ENCODE data around the gene ULBP2. TPM values are rescaled to one million over a fixed set of nuclear protein-coding genes. Genes with fewer than 3 reads are reported as not detected.
A peak's percentile ranks its signal among the peaks of the same experiment; 100 is the strongest.

The ULBP2 gene
- total RNA-seq (2014; rRNA removed; shearing (Covaris generic)): 1.9 TPM in 1 of 2 replicates, not detected in the other

DNA sequence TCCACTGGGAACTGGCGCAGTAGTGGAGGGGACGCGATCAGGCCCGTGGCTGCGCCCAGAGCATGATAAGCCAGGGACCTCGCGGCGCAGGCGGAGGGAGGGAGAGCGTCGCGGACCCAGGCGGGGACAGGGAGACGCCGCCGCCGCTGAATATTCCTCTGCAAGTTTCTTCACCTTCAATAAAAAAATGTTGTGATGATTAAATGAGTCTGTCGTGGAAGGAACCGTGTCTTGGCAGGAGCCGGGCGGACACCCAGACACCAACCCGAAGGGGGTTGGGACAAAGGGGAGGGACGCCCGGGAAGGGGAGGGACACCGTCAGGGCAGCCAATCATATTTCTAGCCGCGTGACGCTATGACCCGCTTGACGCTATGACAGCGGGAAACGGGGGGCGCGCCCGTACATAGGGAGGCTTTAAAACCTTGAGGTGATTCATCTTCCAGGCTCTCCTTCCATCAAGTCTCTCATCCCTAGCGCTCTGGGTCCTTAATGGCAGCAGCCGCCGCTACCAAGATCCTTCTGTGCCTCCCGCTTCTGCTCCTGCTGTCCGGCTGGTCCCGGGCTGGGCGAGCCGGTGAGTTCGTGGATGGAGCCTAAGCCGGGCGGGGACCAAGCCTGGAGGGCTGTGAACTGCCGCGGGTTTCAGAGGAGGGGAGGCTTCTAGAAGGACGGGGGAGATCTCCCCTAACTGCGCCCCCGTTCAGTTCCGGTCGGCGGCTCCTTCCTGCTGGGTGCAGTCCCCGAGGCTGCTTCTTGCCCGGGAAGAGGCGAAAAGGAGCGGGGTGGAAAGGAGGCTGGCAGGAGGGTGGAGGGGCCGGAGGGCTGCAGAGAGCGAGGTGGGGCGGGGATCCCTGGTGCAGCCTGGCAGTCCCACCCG lies at the start of gene ULBP2:
TSS of gene ULBP2 (plus strand) at position 432 of the 878 bp plus-strand sequence. CDS start at position 491, 59 bp downstream.
- in situ Hi-C loops (cut with HindIII; ENCODE audit: low sequenced_read_pairs): no loop called here
- DNase-seq (ENCODE audit: low spot score): peak; percentile 91

DNA sequence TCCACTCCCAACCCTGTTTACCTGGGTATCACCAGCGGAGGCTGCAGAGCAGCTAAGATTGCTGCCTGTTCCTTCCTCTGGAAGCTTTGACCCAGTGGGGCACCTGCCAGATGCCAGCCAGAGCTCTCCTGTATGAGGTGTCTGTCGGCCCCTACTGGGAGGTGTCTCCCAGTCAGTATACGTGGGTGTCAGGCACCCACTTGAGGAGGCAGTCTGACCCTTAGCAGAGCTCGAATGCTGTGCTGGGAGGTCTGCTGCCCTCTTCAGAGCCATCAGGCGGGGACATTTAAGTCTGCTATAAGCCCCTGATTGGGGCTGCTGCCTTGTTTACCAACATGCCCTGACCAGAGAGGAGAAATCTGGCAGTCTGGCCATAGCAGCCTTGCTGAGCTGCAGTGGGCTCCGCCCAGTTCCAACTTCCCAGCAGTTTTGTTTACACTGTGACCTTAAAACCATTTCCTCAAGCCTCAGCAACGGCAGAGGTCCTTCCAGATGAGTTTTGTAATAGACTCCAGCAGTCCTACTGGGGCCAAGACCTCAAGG lies 46.7 kb upstream of the ULBP2 start:
- in situ Hi-C loops (cut with HindIII; ENCODE audit: low sequenced_read_pairs): no loop called here
- DNase-seq (ENCODE audit: low spot score): no peak

- in situ Hi-C loops (cut with HindIII; ENCODE audit: low sequenced_read_pairs): no loop called here
Observed at GRCh38 chr6:149895833-149896271, 46.0 kb upstream of the ULBP2 start.

GRCh38 chr6:149896491-149896890 lies 45.3 kb upstream of the ULBP2 start:
- in situ Hi-C loops (cut with HindIII; ENCODE audit: low sequenced_read_pairs): no loop called here
- no peak for DNase-seq (ENCODE audit: low spot score)

More at GRCh38 chr6:149895833-149896271, 46.0 kb upstream of the ULBP2 start:
- peak; percentile 64 for DNase-seq (ENCODE audit: low spot score)

- in situ Hi-C loops (cut with HindIII; ENCODE audit: low sequenced_read_pairs): no loop called here
- DNase-seq (ENCODE audit: low spot score): peak; percentile 82
Observed at GRCh38 chr6:149897015-149897697, 44.7 kb upstream of the ULBP2 start.

GRCh38 chr6:149897855-149898744 lies 43.7 kb upstream of the ULBP2 start, which contains the start of gene RAET1E:
TSS of gene RAET1E (minus strand) at chr6:149898113. CDS start at chr6:149890901, 7,212 bp downstream.
- no peak for DNase-seq (ENCODE audit: low spot score)
- in situ Hi-C loops (cut with HindIII; ENCODE audit: low sequenced_read_pairs): no loop called here

- in situ Hi-C loops (cut with HindIII; ENCODE audit: low sequenced_read_pairs): no loop called here
- DNase-seq (ENCODE audit: low spot score): no peak
Observed at GRCh38 chr6:149898966-149899365, 42.8 kb upstream of the ULBP2 start.

GRCh38 chr6:149899486-149899885 lies 42.3 kb upstream of the ULBP2 start:
- in situ Hi-C loops (cut with HindIII; ENCODE audit: low sequenced_read_pairs): no loop called here
- DNase-seq (ENCODE audit: low spot score): no peak

- no peak for DNase-seq (ENCODE audit: low spot score)
- in situ Hi-C loops (cut with HindIII; ENCODE audit: low sequenced_read_pairs): no loop called here
Observed at GRCh38 chr6:149899926-149900619, 41.7 kb upstream of the ULBP2 start.

DNA sequence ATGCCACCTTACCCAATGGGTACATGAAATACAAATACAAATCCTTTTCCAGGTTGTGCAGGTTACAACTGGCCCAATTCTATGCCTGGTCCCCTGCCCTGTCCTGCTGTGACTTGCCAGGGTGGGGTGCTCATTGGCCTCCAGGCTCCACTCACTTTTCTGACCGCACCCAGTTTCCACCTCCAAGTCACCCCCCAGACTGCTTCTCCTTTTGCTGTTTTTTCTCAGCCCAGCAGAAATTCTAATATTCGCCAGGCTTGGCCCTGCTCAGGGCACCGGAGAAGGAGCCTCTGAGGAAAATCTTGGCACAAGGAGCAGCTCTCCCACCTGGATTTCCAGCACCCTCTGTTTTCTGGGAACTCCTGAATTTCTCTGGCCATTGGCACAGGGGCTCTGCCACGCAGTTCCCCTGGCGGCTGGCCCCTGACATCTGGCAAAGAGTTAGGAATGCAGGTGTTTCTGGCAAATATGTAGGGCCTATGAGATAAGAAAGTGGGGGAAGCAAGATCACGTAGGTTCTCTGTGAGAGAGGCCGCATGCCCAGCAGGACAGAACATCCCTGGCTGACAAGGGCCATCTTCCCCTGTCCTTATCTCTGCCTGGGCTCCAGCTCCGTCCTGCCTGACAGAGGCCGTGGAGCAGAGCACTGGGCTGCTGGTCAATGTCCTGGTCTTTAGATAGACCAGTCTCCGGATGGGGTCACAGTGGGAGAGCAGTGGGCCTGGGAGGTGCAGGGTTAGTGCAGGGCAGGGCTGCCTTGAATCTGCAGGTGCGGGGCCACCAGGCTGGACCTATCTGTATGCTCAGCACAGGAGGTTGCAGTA lies 41.0 kb upstream of the ULBP2 start:
- DNase-seq (ENCODE audit: low spot score): no peak
- in situ Hi-C loops (cut with HindIII; ENCODE audit: low sequenced_read_pairs): no loop called here

DNA sequence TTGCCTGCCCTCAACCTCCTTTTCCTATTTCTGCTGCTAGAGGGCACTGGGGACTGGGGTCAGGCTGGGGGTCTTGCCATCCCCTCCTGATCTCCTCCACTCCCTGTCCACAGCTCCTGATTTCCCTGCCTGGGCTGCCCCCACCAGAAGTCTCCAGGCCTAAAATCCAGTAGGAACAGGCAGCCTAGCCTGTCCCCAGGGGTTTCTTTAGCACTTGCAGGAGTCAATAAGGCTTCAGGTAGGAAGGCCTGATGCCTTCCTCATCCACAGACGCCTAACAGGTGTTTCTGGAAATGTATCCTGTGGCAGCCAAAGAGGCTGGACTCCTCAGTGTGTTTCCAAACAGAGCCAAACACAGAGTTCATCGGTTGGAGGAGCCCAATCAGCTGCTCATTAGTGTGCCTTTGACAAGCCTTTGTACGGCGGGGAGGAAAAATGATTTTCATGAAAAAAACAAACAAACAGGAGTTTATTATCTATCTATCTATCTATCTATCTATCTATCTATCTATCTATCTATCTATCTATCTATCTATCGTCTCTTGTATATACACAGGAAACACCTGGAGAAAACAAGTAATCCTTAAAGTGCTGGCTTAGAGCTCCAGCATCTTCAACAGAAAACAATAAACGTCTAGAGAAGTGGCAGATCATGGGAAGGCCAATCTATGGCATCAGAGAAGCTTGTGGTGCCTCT lies 40.2 kb upstream of the ULBP2 start:
- in situ Hi-C loops (cut with HindIII; ENCODE audit: low sequenced_read_pairs): no loop called here
- no peak for DNase-seq (ENCODE audit: low spot score)

- no peak for DNase-seq (ENCODE audit: low spot score)
- in situ Hi-C loops (cut with HindIII; ENCODE audit: low sequenced_read_pairs): no loop called here
Observed at GRCh38 chr6:149903938-149904611, 37.7 kb upstream of the ULBP2 start.

GRCh38 chr6:149904661-149905370 lies 37.0 kb upstream of the ULBP2 start:
- in situ Hi-C loops (cut with HindIII; ENCODE audit: low sequenced_read_pairs): no loop called here
- no peak for DNase-seq (ENCODE audit: low spot score)

DNA sequence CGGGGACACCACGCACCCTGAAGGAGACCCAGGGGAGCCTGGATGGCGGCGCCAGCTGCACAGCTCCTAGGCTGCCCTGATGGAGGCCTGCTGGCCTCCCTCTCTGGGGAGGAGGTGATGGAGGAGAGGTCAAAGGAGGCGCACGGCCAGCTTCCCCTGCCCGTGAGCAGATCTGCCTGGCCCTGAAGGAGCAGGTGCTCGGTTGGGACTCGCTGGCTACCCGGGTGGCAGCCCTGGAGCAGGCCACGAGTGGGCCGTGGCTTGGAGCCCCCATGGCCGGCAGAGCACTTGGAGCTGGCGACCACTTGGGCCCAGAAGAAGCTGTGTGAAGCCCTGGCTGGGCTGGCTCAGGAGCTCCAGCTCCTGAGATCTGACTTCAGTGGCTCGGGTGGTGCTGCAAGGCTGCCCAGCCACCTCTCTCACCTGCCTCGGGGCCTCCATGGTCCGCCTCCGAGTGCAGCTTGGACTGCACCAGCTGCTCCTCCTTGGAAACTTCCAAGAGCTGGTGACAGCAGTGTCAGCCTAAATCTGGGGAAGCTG lies 36.4 kb upstream of the ULBP2 start:
- DNase-seq (ENCODE audit: low spot score): no peak
- in situ Hi-C loops (cut with HindIII; ENCODE audit: low sequenced_read_pairs): no loop called here

GRCh38 chr6:149905911-149906371 lies 35.9 kb upstream of the ULBP2 start:
- in situ Hi-C loops (cut with HindIII; ENCODE audit: low sequenced_read_pairs): no loop called here
- no peak for DNase-seq (ENCODE audit: low spot score)

DNA sequence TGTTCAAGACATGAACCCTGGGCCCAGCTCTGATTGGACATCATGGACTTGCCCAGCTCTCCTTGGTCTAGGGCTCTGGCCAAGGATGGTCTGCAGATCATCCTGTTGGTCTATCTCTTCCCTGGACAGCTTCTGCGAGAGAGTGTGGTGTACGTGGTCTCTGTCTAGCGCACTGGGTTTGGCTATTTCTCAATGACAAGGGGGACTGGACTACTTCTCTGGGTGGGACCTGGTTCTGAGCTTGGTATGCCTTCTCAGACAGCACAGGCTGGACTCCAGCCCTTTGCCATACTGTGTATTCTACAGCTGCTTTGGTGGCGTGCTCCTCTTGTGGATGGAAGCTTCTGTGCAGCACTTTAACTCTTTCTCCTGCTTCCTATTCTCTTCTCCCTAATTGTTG lies 35.4 kb upstream of the ULBP2 start:
- in situ Hi-C loops (cut with HindIII; ENCODE audit: low sequenced_read_pairs): no loop called here
- DNase-seq (ENCODE audit: low spot score): no peak
